HS-27A (cell line): Measurements from ENCODE around the gene ZNF462.

Source experiments
- DNase-seq: peaks from one replicate; pipeline ENCODE4 v3.0.0-alpha.2; 2012; ENCODE audit warnings: low read depth, missing footprints

Gene ZNF462

DNA sequence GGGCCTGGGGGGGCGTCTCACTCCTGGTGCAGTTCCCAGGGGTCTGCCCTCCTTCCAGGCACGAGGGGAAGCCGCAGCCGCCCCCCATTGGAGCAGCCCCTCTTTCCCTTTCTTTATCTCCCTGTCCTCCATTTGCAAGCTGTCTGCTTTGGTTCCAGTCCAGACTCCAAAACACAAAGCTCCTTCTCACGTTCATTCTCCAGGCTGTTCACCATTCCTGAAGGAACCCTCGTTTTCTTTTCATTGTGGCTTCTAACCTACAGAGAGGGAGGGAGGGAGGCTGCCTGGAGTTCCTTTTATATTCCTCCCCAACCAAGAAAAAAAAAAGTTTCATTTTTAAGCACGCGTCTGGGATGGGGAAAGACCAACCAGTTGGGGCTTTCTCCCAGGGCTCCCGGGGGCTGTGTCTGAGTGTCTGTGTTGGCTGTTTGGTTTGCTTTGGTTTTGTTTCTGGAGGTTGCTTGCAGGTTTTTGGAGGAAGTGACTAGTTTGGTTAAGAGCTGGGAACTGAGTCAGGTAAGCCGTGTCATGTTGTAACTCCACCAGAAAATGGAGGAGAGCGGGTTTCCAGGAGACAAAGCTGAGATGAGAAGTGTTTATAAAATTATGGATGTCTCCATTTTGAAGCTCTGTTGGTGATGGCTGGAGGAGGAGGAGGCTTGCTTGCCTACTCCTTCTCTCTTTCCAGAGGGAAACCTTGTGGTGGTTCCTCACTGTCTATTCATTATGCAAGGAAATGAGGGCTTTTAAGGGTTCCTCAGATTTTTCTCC is 1.6 kb downstream of the ZNF462 start:
- DNase-seq, result no peak

DNA sequence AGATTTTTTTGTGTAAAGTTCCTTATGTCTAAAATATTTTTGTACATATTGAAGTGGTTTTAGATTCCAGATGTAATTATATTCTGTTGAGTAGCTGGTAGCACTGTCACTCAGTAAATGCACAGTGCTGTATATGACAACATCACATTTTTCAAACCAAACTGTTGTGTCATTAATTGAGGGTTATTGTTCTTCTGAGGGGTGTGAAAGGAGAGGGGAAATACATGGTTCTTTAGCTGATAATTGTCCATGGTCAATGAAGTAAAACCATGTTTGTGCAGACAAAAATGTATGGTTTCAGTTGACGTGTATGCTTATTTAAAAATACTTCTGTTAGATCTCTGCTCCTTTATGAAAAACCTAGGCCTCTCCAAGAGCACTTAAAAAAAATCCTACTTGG is 3.3 kb downstream of the ZNF462 start:
- no peak for DNase-seq

DNA sequence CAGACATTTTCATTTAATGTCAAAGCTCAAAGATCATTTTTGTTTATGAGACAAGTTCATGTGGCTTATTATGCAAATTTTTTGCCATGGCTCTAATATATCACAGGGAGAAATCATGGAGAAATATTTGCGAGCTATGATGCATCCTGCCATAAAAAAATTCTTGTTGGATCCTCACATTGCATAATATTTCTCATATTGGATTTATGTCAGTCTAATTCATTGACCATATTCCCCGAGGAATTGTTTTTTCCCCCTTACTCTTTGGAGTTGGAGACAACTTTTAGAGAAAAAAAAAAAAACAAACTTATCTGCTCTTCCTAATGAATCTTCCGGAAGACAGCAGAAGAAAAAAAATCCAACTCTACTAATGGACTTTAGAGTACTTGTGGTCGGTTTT is 4.3 kb downstream of the ZNF462 start:
- no peak for DNase-seq

DNA sequence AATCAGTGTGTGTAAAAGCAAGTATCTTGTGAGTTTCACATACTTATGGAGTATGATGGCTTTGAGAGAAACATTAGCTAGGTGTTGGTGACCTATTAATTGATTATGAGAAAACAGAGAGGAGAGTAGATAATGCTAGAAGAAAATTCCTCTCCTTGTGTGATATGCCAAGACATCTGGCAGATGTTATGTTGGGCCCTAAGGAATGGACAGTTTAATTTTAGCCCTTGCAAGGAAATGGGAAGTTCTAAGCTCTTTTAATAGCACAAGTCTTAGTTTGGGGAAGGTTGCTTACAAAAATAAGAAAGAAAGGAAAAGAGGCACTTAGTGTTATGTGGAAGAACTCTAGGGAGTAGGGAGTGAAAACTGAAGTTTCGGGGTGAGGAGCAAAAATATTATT is 5.1 kb downstream of the ZNF462 start:
- DNase-seq, result no peak

GRCh38 chr9:106868565-106868964 is 5.6 kb downstream of the ZNF462 start:
- DNase-seq, result no peak

DNA sequence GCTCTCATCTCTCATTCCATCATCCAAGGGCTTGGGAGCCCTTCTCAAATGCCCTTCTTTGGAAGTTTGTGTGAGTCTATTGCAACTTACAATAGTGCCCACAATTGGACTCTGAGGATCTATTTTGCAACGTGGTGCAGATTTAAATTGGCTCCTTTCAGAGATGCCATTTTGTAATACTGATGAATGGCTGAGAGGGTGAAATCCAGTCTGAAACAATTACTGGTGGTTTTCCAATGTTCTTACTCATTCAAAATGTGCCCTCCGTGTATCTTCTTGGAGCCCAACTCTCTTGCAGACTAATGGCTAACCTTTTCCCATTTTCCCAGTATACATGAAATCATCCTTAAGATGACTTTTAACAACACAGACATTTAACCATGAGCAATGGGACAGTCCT is 6.1 kb downstream of the ZNF462 start:
- no peak for DNase-seq

GRCh38 chr9:106869458-106869857 is 6.5 kb downstream of the ZNF462 start:
- no peak for DNase-seq

- DNase-seq, result no peak
Observed at GRCh38 chr9:106872641-106873040, 9.7 kb downstream of the ZNF462 start.

- no peak for DNase-seq
Observed at GRCh38 chr9:106874031-106874430, 11.1 kb downstream of the ZNF462 start.

- no peak for DNase-seq
Observed at GRCh38 chr9:106874652-106875051, 11.7 kb downstream of the ZNF462 start.

DNA sequence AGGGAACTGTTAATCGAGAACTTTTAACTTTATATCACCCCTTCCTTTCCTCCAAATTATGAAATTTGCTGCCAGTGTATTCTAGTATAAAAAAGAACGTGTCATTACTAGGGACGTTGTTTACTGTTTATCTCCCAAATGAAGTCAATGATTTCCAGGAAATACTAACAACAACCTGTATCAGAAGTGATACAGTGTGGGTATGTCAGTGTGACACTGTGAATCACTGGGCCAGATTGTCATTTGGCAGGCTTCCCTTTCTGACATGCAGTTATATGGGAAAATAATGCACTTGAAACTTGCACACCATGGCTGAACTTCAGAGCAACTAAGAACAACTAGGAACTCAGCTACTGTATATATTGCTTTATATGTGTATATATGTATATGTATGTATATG is 12.6 kb downstream of the ZNF462 start:
- no peak for DNase-seq

DNA sequence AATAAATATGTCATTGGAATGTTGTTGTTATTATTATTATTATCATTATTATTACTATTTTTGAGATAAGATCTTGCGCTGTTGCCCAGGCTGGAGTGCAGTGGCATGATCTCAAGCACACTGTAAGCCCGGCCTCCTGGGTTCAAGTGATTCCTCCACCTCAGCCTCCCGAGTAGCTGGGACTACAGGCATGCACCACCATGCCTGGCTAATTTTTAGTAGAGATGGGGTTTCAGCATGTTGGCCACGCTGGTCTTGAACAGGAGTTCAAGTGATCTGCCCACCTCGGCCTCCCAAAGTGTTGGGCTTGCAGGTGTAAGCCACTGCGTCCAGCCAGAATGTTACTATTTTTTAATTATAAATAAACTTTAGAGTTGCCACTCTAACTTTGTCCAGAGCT is 14.4 kb downstream of the ZNF462 start:
- no peak for DNase-seq

DNA sequence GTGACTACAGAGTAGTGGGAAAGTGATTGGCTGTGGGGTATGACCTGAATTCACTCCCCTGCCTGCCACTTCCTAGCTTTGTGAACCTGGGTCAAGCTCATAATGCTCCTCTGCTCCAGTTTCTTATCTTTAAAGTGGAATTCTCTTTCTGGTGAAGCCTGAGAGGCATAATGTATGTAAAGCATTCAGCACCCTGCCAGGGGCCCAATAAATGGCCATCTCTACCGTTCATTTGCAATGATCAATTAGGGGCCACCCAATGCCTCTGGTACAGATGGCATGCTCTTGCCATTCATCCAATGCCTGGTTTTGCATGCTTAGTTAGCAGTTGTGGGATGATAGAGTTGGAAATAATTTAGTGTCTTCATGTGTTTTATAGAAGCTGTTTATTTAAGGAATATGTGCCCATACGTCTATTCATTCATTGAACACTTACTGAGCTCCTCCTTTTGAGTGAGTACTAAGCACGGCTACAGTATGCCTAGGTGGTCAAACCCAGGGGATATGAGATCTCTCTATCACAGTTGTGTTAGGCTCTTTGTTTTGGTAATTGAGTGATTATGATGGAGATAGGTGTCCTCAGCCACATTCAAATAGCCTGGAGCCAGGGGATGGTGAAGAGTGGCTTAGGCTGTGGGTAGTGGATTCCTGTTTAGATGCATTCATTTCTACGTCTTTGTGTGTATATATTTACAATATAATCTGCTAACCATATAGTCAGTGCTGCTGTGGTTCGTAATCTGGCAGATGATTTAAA is 15.3 kb downstream of the ZNF462 start:
- no peak for DNase-seq

DNA sequence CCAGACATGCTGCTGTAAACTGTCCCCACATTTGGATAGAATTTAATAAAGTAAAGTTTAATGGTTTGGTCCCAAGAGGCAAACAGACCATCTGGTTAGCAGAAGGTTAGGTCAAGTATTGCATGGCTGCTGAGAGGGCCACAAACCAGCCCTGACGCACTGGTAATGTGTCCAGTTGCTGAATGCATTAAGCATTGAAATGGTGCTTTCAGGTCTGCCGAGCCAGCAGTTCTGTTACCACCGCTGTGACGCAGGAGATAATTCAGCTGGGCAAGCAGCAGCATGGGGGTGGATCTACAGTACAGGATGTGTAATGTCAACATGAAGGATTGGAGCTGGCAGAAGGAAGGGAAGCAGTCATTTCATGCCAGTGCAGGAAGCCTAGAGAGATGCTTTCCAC is 16.0 kb downstream of the ZNF462 start:
- DNase-seq, result no peak

DNA sequence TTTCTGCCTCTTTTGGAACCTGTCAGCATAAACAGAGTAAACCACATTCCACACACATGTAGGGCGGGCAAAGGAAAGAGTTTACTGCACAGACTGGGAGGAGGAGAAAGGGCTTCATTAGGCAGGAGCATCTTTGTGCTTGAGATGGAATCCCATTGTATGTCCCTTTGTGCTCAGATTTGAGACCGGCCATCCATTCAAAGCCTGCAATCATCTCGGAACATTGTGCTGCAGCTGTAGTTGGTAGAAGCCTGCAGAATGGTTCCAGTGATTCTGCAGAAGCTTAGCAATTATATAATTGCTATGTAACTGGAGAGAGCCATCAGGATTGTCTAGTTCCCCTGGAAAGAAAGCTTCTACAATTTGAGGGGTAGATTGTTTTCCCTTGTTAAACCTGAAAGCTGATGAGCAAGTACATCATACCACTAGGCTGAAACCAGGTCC is 16.5 kb downstream of the ZNF462 start:
- no peak for DNase-seq

DNA sequence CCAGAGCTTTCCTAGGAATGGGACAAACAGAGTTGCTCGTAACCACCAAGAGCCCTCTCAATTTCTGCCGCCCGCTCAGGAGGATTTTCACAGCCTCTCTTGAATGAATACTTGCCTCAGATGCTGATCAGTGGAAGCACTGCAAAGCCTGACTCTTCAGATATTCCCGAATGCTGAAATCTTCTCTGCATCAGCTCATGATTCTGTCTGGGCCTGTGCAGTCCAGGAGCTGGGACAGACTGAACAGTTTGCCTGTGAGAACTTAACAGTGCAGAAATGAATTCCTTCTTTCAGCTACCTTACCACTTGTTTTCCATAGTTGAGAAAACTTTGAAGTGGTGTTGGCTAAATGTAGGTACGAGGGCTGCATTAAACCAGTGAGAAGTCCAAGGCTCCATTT is 17.1 kb downstream of the ZNF462 start:
- DNase-seq, result no peak

- DNase-seq, result no peak
Observed at GRCh38 chr9:106880863-106881262, 17.9 kb downstream of the ZNF462 start.

DNA sequence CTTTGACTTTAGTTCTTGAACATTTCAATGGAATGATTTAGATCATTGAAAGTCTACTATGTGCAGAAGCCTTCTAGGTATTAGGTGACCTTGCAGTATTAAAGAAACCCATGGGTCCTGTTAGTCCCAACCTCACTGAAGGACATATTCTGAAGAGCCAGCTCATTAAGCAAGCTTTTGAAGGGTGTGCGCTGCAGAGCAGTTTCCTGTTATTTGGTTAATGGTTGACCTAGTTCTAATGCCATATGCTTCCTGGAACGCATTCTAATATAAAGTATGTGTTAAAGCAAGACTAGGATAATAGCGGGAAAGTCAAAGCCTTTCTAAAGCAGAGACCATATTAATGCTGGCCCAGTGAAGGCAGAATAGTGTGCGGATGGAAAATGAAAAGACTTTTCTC is 20.1 kb downstream of the ZNF462 start:
- no peak for DNase-seq

DNA sequence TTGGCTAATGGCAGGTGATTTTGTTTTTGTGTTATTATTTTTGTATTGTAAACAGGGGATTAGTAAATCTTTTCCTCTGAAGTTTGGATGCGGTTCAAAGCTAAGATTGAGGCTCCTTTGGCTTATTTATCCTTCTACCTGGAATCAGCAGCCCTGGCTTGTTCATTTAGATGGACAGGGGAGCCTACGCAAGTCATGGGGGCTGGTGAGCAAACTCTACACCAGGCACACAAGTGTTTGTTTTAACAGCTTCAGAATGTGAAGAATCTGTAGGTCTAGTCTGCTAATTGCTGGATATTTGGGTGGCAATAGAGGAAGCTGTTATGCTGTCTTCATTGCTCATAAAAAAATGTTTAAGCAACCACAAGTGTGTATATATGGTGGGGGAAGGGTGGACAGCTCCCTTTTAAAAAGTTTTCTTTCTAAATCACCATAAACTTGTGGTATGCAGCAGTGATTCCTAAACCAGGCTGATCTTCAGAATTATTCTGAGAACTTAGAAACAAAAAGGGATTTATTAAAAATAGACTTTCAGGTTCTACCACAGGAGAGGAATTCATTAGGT is 20.7 kb downstream of the ZNF462 start:
- DNase-seq, result no peak

GRCh38 chr9:106885451-106885850 is 22.5 kb downstream of the ZNF462 start:
- DNase-seq, result no peak

DNA sequence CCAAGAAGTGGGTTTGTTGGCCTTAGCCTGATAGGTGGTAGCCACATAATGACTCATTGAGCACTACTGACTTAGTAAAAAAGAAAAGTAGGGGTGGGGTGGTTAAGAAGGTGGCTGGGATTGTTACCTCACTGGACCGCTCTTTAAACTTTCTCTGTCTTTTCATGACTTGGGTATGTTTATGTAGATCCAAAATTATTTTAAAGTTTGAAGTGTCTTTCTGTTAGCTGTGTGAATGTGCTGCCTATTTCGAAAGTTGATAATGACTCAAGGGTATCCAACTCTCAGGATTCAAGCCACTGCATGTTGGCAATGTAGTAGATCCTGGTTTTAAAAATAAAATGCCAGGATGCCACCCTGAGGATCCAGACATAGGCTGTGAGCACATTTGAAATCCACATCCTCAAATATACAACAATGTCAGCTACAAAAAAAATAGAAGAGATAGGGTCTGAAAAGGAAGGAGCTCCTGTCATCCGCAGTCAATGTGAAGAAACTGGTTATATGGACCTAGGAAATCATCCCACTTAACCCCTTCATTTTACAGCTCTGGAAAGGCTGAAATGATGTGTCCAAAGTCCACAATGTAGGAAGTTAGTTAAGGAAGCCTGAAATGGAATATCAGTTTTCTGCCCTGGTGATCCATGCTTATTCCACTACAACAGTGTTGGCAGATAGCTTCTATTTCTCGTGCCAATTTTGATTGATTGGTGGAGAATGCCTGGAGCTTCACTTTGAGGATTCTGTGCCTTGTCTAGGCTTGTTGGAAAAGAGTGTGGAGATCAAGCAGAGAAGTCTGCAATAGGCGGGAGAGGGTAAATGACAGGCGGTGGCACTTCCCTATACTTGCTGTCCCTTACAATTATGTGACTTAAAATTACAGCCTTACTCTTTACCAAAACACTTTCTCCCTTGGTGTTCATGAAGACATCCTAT is 23.4 kb downstream of the ZNF462 start:
- no peak for DNase-seq

DNA sequence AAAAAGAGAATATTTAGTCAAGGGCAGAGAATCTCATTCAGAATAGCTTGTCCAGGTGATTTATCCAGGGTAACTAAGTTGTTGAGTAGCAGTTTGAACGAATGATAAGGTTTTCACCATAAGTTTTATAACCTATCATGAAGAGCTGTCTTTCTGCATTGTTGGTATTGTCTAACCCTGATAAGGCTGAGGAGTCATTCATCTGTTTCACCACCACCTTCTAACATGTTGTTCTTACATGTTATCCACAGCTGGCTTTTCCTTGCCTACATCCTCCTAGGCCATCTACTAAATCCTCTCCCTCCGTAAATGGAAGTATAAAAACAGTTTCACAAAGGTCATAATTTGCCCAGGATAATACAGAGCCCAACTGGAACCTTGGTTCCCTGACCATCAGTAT is 24.1 kb downstream of the ZNF462 start:
- DNase-seq, result no peak
